Mesendoderm (in vitro differentiated cells): ENCODE data around the gene CC2D1A. TPM values are rescaled to one million over a fixed set of nuclear protein-coding genes. Genes with fewer than 3 reads are reported as not detected.

Source experiments
- DNase-seq: peaks from one replicate; pipeline ENCODE4 v3.0.0; 2013
- H2AK5ac ChIP-seq: 2 replicates; pipeline ENCODE4 v1.6.1; 2013; ENCODE audit warnings: low read length, inconsistent platforms
- H2BK120ac ChIP-seq: 2 replicates; pipeline ENCODE4 v1.6.1; 2013; ENCODE audit warnings: low read depth, mild to moderate bottlenecking, low read length, moderate library complexity, mixed read lengths
- H2BK15ac ChIP-seq: replicated peaks from 2 replicates; pipeline ENCODE4 v1.6.1; 2013; ENCODE audit warnings: low read depth, mild to moderate bottlenecking, moderate library complexity
- H2BK5ac ChIP-seq: 2 replicates; pipeline ENCODE4 v1.6.1; 2013; ENCODE audit warnings: low read length, inconsistent platforms
- H3K18ac ChIP-seq: 2 replicates; pipeline ENCODE4 v1.6.1; 2013; ENCODE audit warnings: mild to moderate bottlenecking, low read length, mixed read lengths
- H3K23ac ChIP-seq: one replicate; pipeline ENCODE4 v1.6.1; 2013; ENCODE audit warnings: low read length
- H3K27ac ChIP-seq: 2 replicates; pipeline ENCODE4 v1.5.1; 2013; ENCODE audit warnings: low read depth, mild to moderate bottlenecking, inconsistent platforms, low read length, moderate library complexity
- H3K27me3 ChIP-seq: 2 replicates; pipeline ENCODE4 v1.6.1; 2013; ENCODE audit warnings: low read length, control low read depth, mild to moderate bottlenecking, inconsistent platforms; ENCODE audit not compliant: insufficient read depth, poor library complexity
- H3K36me3 ChIP-seq: 2 replicates; pipeline ENCODE4 v1.6.1; 2013; ENCODE audit warnings: low read length, inconsistent platforms; ENCODE audit not compliant: control insufficient read depth, insufficient read depth
- H3K4ac ChIP-seq: one replicate; pipeline ENCODE4 v1.6.1; 2013; ENCODE audit warnings: low read depth, mild to moderate bottlenecking, low read length, moderate library complexity
- H3K4me1 ChIP-seq: 2 replicates; pipeline ENCODE4 v1.6.1; 2013; ENCODE audit warnings: low read depth, low read length, inconsistent platforms; ENCODE audit not compliant: control insufficient read depth
- H3K4me2 ChIP-seq: 2 replicates; pipeline ENCODE4 v1.6.1; 2013; ENCODE audit warnings: low read length
- H3K4me3 ChIP-seq: 2 replicates; pipeline ENCODE4 v1.5.1; 2013; ENCODE audit warnings: mild to moderate bottlenecking, low read length
- H3K56ac ChIP-seq: one replicate; pipeline ENCODE4 v1.6.1; 2013; ENCODE audit warnings: low read length
- H3K79me1 ChIP-seq: 2 replicates; pipeline ENCODE4 v1.6.1; 2013; ENCODE audit warnings: low read length, inconsistent platforms
- H3K79me2 ChIP-seq: 2 replicates; pipeline ENCODE4 v1.6.1; 2013; ENCODE audit warnings: mild to moderate bottlenecking, low read length; ENCODE audit not compliant: control insufficient read depth, insufficient read depth
- H3K9ac ChIP-seq: 2 replicates; pipeline ENCODE4 v1.6.1; 2013; ENCODE audit warnings: low read length, inconsistent platforms
- H4K5ac ChIP-seq: one replicate; pipeline ENCODE4 v1.6.1; 2013; ENCODE audit warnings: low read length
- H4K8ac ChIP-seq: one replicate; pipeline ENCODE4 v1.6.1; 2013; ENCODE audit warnings: low read depth, mild to moderate bottlenecking, control low read depth, low read length, moderate library complexity
- WGBS: extraction: QIAGEN DNeasy Blood & Tissue Kit; methylation state at CpG from one replicate; pipeline ENCODE4 v1.1.7; 2013; ENCODE audit warnings: low lambda C conversion rate, missing lambda C conversion rate; ENCODE audit not compliant: insufficient coverage; ENCODE audit errors: extremely low coverage; 5-methylcytosine and 5-hydroxymethylcytosine counted together
- polyA plus RNA-seq, 2 experiments: library from polyadenylated mRNA; stranded (reverse); fragments of 200-250 nt; gene quantifications; one replicate each; pipeline ENCODE4 v1.2.3, GENCODE V29; 2013

Gene CC2D1A
- 12.2 TPM for polyA plus RNA-seq (2013, experiment 1 of 2)
- polyA plus RNA-seq (2013, experiment 2 of 2): 12.1 TPM

DNA sequence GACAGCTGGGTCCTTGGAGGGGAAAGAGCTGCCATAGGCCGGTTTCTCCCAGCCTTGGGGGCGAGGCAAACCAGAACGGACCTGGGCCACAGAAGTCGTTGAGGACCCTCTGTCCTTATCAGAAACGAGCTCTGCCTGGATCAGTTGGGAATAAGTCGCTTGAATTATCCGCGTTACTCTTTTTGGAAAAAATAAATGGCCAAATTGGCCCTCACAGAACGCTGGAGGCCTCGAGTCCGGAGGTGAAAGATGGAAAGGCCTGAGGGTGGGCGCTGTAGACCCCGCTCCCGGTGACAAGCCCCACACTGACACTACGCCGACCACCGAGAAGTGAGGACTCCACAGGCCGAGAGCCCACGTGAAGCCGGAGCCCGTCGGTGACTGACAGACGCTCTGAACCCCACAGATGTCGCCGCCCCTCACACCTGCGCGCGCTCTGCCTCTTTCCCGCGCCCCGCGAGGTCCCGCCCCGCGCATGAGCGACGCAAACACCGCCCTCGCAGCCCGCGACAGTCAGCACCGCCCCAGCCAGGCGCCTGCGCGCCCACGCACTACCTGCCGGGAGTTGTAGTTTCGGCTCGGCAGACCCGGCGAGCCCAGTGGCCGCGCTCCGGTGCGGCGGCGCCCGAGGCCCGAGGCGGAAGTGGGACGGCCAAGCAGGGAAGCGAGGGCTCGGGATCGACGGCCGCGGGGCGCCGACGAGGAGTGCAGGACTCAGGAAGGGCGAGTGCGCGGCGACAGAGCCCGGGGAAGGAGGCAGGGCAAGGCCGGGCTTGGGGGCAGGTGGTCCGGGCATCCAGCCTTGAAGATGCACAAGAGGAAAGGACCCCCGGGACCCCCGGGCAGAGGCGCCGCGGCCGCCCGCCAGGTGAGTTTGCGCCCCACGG is at the start of gene CC2D1A, which contains the start of gene BRME1:
Gene CC2D1A (plus strand): TSS at position 568 of the 887 bp plus-strand sequence. CDS start 241 bp downstream, at position 809.
Gene BRME1 (minus strand): TSS at position 484 of the 887 bp plus-strand sequence. CDS start 1,225 bp downstream, outside the sequence.
- H3K4ac ChIP-seq: no peak within 1 kb of the TSS
- no peak within 1 kb of the TSS for H3K27ac ChIP-seq
- no peak within 1 kb of the TSS for H4K8ac ChIP-seq
- no peak within 1 kb of the TSS for H2BK5ac ChIP-seq
- H3K4me1 ChIP-seq: no peaks in the 10 kb centered on the region
- H3K27me3 ChIP-seq: no peaks in the 10 kb centered on the region
- H3K23ac ChIP-seq: peak within 1 kb of the TSS; percentile 66
- no peaks in the 10 kb centered on the region for H3K79me2 ChIP-seq
- H3K56ac ChIP-seq: peak within 1 kb of the TSS; percentile 96
- H3K36me3 ChIP-seq: no peaks in the 10 kb centered on the region
- H2AK5ac ChIP-seq: no peak within 1 kb of the TSS
- peak within 1 kb of the TSS; percentile 86 for H3K4me3 ChIP-seq
- no peak within 1 kb of the TSS for H2BK120ac ChIP-seq
- no peak within 1 kb of the TSS for H3K18ac ChIP-seq
- no peak within 1 kb of the TSS for H4K5ac ChIP-seq
- H3K9ac ChIP-seq: peak within 1 kb of the TSS; percentile 89
- H2BK15ac ChIP-seq: no peak within 1 kb of the TSS
- no peaks in the 10 kb centered on the region for H3K79me1 ChIP-seq
- peak within 1 kb of the TSS; percentile 87 for H3K4me2 ChIP-seq
- no CpG with 5 or more reads among the region's 86 CpGs for WGBS
- DNase-seq: peak; percentile 91

DNA sequence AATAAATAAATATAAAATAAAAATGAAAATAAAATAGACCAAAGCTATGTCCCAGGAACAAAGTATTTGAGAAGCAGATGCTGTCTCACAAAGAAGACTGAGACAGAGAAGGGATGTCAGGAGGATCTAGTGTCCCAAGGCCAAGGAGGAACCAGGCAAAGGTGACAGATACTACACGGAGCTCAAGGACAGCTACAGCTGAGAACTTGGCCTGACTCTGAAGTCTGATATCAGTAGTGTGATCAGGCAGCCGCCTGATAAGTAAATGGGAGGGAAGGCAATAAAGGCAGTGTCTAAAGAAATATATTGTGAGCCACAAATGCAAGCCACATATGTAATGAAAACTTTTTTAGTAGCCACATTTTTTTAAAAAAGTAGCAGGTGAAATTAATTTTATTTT is 49.5 kb upstream of the CC2D1A start:
- H3K18ac ChIP-seq: no peak overlapping the region
- H3K36me3 ChIP-seq: no peaks in the 10 kb centered on the region
- H3K4me2 ChIP-seq: no peak overlapping the region
- no peak overlapping the region for H3K9ac ChIP-seq
- H3K4me3 ChIP-seq: no peak overlapping the region
- H2BK15ac ChIP-seq: no peak overlapping the region
- no peak overlapping the region for H3K27ac ChIP-seq
- H3K79me1 ChIP-seq: no peaks in the 10 kb centered on the region
- no peak overlapping the region for H2BK5ac ChIP-seq
- WGBS: no CpG with 5 or more reads among the region's 2 CpGs
- no peak overlapping the region for H4K8ac ChIP-seq
- no peaks in the 10 kb centered on the region for H3K27me3 ChIP-seq
- DNase-seq: no peak
- no peak overlapping the region for H2BK120ac ChIP-seq
- peaks cover 1% of the 10 kb centered on the region for H3K4me1 ChIP-seq
- no peaks in the 10 kb centered on the region for H3K79me2 ChIP-seq
- no peak overlapping the region for H3K56ac ChIP-seq
- H2AK5ac ChIP-seq: no peak overlapping the region
- no peak overlapping the region for H3K23ac ChIP-seq
- no peak overlapping the region for H3K4ac ChIP-seq
- no peak overlapping the region for H4K5ac ChIP-seq

DNA sequence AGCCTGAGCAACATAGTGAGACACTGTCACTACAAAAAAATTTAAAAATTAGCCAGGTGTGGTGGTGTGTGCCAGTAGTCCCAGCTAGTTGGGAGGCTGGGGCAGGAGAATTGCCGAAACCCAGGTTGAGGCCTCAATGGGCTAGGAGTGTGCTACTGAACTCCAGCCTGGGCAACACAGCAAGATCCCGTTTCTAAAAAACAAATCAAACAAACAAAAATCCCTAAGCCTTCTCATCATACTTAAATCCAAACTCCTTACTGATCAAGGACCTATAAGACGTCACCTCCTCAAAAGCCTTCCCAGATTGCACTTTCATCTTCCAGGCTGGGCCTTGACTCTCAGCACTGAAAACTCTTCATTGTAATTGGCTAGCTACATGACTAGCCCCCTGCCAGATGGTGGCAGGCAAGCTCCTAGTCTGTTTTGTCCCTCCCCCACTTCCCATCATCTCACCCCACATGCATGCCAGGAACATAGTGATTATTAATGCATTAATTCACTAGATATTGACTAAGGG is 46.6 kb upstream of the CC2D1A start:
- Histone ChIP-seq H3K36me3 (no peaks in the 10 kb centered on the region), H3K79me1 (no peaks in the 10 kb centered on the region), H3K4me3 (no peak overlapping the region), H3K27me3 (no peaks in the 10 kb centered on the region), H3K9ac (no peak overlapping the region), H2AK5ac (no peak overlapping the region), H2BK15ac (no peak overlapping the region), H3K4me2 (no peak overlapping the region), H3K23ac (no peak overlapping the region), H2BK120ac (no peak overlapping the region), H3K79me2 (no peaks in the 10 kb centered on the region), H3K56ac (no peak overlapping the region), H2BK5ac (no peak overlapping the region), H3K27ac (no peak overlapping the region), H3K4me1 (no peaks in the 10 kb centered on the region), H3K18ac (no peak overlapping the region), H3K4ac (no peak overlapping the region), H4K5ac (no peak overlapping the region), H4K8ac (no peak overlapping the region)
- 100% methylated on average over 2 of the region's 3 CpGs for WGBS
- DNase-seq: peak; percentile 71

DNA sequence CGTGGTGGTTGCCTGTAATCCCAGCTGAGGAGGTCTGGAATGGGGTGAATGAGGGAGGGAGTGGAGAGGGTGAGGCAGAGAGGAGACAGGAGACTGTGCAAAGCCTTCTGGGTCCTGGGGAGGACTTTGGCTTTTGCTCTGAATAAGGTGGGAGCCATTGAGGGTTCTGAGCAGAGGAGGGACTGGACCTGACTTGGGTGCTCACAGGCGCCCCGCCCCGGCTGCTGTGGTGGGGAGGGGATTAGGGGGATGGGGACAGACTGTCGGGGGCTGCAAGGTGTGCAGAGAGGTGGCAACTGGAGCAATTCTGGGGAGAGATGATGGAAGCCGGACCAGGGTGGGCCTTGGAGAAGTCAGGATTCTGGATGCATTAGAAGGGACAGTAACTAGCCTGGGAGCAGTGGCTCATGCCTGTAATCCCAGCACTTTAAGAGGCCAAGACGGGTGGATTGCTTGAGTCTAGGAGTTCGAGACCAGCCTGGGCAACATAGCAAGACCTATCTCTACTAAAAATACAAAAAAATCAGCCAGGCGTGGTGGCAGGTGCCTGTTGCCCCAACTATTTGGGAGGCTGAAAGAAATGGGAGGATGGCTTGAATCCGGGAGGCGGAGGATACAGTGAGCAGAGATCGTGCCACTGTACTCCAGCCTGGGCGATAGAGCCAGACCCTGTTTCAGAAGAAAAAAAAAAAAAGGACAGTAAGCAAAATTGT is 45.2 kb upstream of the CC2D1A start:
- Histone ChIP-seq H4K8ac (no peak overlapping the region), H2BK15ac (no peak overlapping the region), H3K4me1 (no peaks in the 10 kb centered on the region), H3K18ac (peak overlapping the region; percentile 34), H3K36me3 (no peaks in the 10 kb centered on the region), H3K23ac (no peak overlapping the region), H3K27me3 (no peaks in the 10 kb centered on the region), H3K27ac (no peak overlapping the region), H3K4me3 (no peak overlapping the region), H3K4me2 (no peak overlapping the region), H3K4ac (no peak overlapping the region), H4K5ac (no peak overlapping the region), H3K56ac (no peak overlapping the region), H2BK5ac (no peak overlapping the region), H2BK120ac (no peak overlapping the region), H2AK5ac (no peak overlapping the region), H3K79me2 (no peaks in the 10 kb centered on the region), H3K79me1 (no peaks in the 10 kb centered on the region), H3K9ac (no peak overlapping the region)
- no peak for DNase-seq
- no CpG with 5 or more reads among the region's 13 CpGs for WGBS

DNA sequence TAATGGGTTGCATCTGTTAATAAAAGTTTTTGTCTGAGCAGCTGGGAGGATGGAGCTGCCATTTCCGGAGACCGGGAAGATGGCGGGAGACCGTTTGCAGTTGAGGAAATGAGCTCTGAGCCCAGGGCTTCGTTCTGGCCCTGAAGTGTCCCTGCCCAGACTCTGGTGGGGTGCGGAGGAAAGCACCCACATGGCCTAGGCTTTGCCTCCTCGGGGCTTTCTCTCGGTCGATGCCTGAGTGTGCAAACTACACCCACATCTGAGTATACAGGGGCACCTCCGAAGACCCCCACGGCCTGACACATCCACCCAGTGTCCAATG is 44.6 kb upstream of the CC2D1A start:
- Histone ChIP-seq H3K4me3 (no peak overlapping the region), H3K56ac (peak overlapping the region; percentile 63), H3K23ac (no peak overlapping the region), H3K79me2 (no peaks in the 10 kb centered on the region), H3K27ac (no peak overlapping the region), H3K4me2 (no peak overlapping the region), H2BK5ac (no peak overlapping the region), H3K27me3 (no peaks in the 10 kb centered on the region), H4K5ac (no peak overlapping the region), H3K4ac (peak overlapping the region; percentile 66), H2BK120ac (no peak overlapping the region), H3K79me1 (no peaks in the 10 kb centered on the region), H3K9ac (peak overlapping the region; percentile 52), H4K8ac (peak overlapping the region; percentile 92), H3K18ac (peak overlapping the region; percentile 72), H2BK15ac (no peak overlapping the region), H2AK5ac (peak overlapping the region; percentile 34), H3K4me1 (no peaks in the 10 kb centered on the region), H3K36me3 (no peaks in the 10 kb centered on the region)
- WGBS: no CpG with 5 or more reads among the region's 11 CpGs
- DNase-seq: no peak
